HepG2 (cell line): Measurements from ENCODE around the gene VSTM5. TPM values are rescaled to one million over a fixed set of nuclear protein-coding genes. Genes with fewer than 3 reads are reported as not detected.
A peak's percentile ranks its signal among the peaks of the same experiment; 100 is the strongest.

Experiments used
- ATAC-seq: fragments of 200-7000 bp; cut with Tn5 transposase; 3 replicates; pipeline ENCODE4 v1.9.1; 2020; ENCODE audit warnings: mild to moderate bottlenecking, moderate library complexity
- BruUV-seq: library from RNA; stranded (reverse); fragments of 400-500 nt; replicated peaks from 2 replicates; lab custom pipeline; 2021; lab: Mats Ljungman, UMichigan
- CTCF ChIA-PET: fragments of 300-600 bp; formaldehyde crosslinking; extraction: SDS; loops from one replicate; lab custom pipeline; 2021; ENCODE audit warnings: low total read pairs, inconsistent platforms, low intra/inter-chr PET ratio; lab: Yijun Ruan, JAX
- POLR2A ChIA-PET: fragments of 350-600 bp; sonication (Branson Sonifier 250); formaldehyde crosslinking; loops from one replicate; lab custom pipeline; 2020; ENCODE audit warnings: antibody characterized with exemption, inconsistent platforms; lab: Yijun Ruan, JAX
- DNase-seq: peaks from one replicate; pipeline ENCODE4 v3.0.0-alpha.2; 2015; ENCODE audit warnings: low spot score
- FAIRE-seq: peaks from 3 replicates; lab custom pipeline; 2011; peaks lifted over from hg19 to GRCh38; lab: Jason Lieb, UNC
- H2AFZ ChIP-seq: one replicate; pipeline ENCODE4 v1.6.1; 2011; ENCODE audit warnings: low read length, inconsistent platforms
- H3K27ac ChIP-seq: fragments of 300-600 bp; 3 replicates; pipeline ENCODE4 v1.8.0; 2011; ENCODE audit warnings: mixed run types, mild to moderate bottlenecking, mixed read lengths, low read length, inconsistent platforms; ENCODE audit not compliant: insufficient read depth; ENCODE audit errors: extremely low read length
- H3K27me3 ChIP-seq, 2 experiments: fragments of 200-600 bp in 1 of 2; 2 replicates in 1 of 2; 3 replicates in 1 of 2; pipeline versions ENCODE4 v1.6.0 to v1.8.0; 2011; ENCODE audit warnings: low read length in 2 of 2, mild to moderate bottlenecking in 2 of 2, moderate library complexity in 2 of 2, inconsistent platforms in 1 of 2; ENCODE audit not compliant: insufficient read depth in 2 of 2, control insufficient read depth in 1 of 2
- H3K36me3 ChIP-seq, 2 experiments: fragments of 200-600 bp in 1 of 2; replicated peaks in 1 of 2; 2 replicates in 1 of 2; 3 replicates in 1 of 2; pipeline versions ENCODE4 v1.5.1 to v1.8.0; 2011; ENCODE audit warnings: low read length in 2 of 2, inconsistent platforms in 1 of 2; ENCODE audit not compliant: insufficient read depth in 2 of 2, control insufficient read depth in 1 of 2
- H3K4me1 ChIP-seq: 2 replicates; pipeline ENCODE4 v1.5.1; 2012; ENCODE audit warnings: low read length, inconsistent platforms; ENCODE audit not compliant: insufficient read depth
- H3K4me2 ChIP-seq: 2 replicates; pipeline ENCODE4 v1.6.0; 2011; ENCODE audit warnings: low read depth, low read length, inconsistent platforms
- H3K4me3 ChIP-seq, 3 experiments: fragments of 200-600 bp in 1 of 3; sonication (generic), shearing (Covaris generic) in 1 of 3; replicated peaks in 1 of 3; 2 replicates each; pipeline ENCODE4 v1.5.1; 2011 to 2016; ENCODE audit warnings: low read length in 3 of 3, inconsistent platforms in 2 of 3, low read depth in 2 of 3, mild to moderate bottlenecking in 2 of 3, control low read depth in 1 of 3, mixed read lengths in 1 of 3; ENCODE audit not compliant: insufficient read depth in 1 of 3
- H3K79me2 ChIP-seq: one replicate; pipeline ENCODE4 v1.6.1; 2011; ENCODE audit warnings: low read length, inconsistent platforms; ENCODE audit not compliant: insufficient read depth
- H3K9ac ChIP-seq: 2 replicates; pipeline ENCODE4 v1.6.0; 2011; ENCODE audit warnings: mild to moderate bottlenecking, low read depth, low read length, inconsistent platforms; ENCODE audit not compliant: insufficient read depth
- H3K9me3 ChIP-seq: 2 replicates; pipeline ENCODE4 v1.5.1; 2012; ENCODE audit warnings: mild to moderate bottlenecking, low read length
- H4K20me1 ChIP-seq: 2 replicates; pipeline ENCODE4 v1.6.0; 2011; ENCODE audit warnings: inconsistent platforms, mild to moderate bottlenecking, low read length, moderate library complexity; ENCODE audit not compliant: insufficient read depth
- FOSL1 ChIP-seq: sonication (generic); formaldehyde crosslinking; IDR thresholded peaks from 2 replicates; pipeline ENCODE4 v1.9.0; 2021; ENCODE audit warnings: missing genetic modification reagents, borderline replicate concordance
- MTF1 ChIP-seq: sonication (generic); formaldehyde crosslinking; IDR thresholded peaks from 2 replicates; pipeline ENCODE4 v1.5.0; 2020; ENCODE audit warnings: missing genetic modification reagents
- RBM22 ChIP-seq: fragments of 200-400 bp; formaldehyde crosslinking; optimal IDR thresholded peaks from 2 replicates; pipeline ENCODE3; 2017; ENCODE audit warnings: mild to moderate bottlenecking, low read length, moderate library complexity
- SKI ChIP-seq: fragments of 450-650 bp; IDR thresholded peaks from one replicate; pipeline ENCODE4 v1.6.1; 2018; ENCODE audit warnings: mild to moderate bottlenecking; ENCODE audit not compliant: partially characterized antibody
- ZNF121 ChIP-seq: sonication (generic); formaldehyde crosslinking; IDR thresholded peaks from 2 replicates; pipeline ENCODE4 v1.5.0; 2020; ENCODE audit warnings: mild to moderate bottlenecking, missing genetic modification reagents
- ZNF501 ChIP-seq: sonication (generic); formaldehyde crosslinking; IDR thresholded peaks from 2 replicates; pipeline ENCODE4 v1.5.1; 2020; ENCODE audit warnings: mild to moderate bottlenecking, moderate library complexity, missing genetic modification reagents
- ZNF724P ChIP-seq: sonication (generic); formaldehyde crosslinking; IDR thresholded peaks from 2 replicates; pipeline ENCODE4 v1.8.0; 2022; ENCODE audit warnings: missing genetic modification reagents, borderline replicate concordance
- WGBS: methylation state at CpG from one replicate; pipeline ENCODE4 v1.1.6; 2017; ENCODE audit warnings: low lambda C conversion rate; 5-methylcytosine and 5-hydroxymethylcytosine counted together
- in situ Hi-C: cut with HindIII; loops from 2 replicates; pipeline ENCODE4 v1.10.0; 2017; ENCODE audit warnings: low pct_unique_long_range_greater_than_20kb; ENCODE audit not compliant: extremely low pct_ligation_motif_present
- intact Hi-C: fragments of 100-400 bp; cut with micrococcal nuclease; formaldehyde crosslinking; loops from one replicate; pipeline ENCODE4 v1.10.0; 2022; ENCODE audit not compliant: unreplicated experiment
- polyA plus RNA-seq, 8 experiments: library from polyadenylated mRNA; depleted of rRNA in 3 of 8; stranded (reverse) in 7 of 8; unstranded in 1 of 8; fragments of >200 nt; fragmentation: Illumina TruSeq in 4 of 8; extraction: Trizol in 4 of 8; gene quantifications; 2 replicates each; pipeline versions ENCODE4 v1.2.1 to v1.2.3, GENCODE V29; 2011 to 2016; ENCODE audit warnings: low read depth in 4 of 8, missing spikeins in 1 of 8, mixed read lengths in 1 of 8; ENCODE audit not compliant: insufficient read depth in 1 of 8
- total RNA-seq, 5 experiments: library from RNA; depleted of rRNA; stranded (reverse); fragments of >200 nt; fragmentation: Illumina TruSeq; extraction: Trizol; gene quantifications; 2 replicates each; pipeline ENCODE4 v1.2.3, GENCODE V29; 2016; ENCODE audit warnings: low read depth in 1 of 5

The VSTM5 gene
- total and polyA plus RNA-seq, 2 of the 13 experiments (the other 11 are each of a cell fraction or from before 2014, with no cell fraction given) = not detected

DNA sequence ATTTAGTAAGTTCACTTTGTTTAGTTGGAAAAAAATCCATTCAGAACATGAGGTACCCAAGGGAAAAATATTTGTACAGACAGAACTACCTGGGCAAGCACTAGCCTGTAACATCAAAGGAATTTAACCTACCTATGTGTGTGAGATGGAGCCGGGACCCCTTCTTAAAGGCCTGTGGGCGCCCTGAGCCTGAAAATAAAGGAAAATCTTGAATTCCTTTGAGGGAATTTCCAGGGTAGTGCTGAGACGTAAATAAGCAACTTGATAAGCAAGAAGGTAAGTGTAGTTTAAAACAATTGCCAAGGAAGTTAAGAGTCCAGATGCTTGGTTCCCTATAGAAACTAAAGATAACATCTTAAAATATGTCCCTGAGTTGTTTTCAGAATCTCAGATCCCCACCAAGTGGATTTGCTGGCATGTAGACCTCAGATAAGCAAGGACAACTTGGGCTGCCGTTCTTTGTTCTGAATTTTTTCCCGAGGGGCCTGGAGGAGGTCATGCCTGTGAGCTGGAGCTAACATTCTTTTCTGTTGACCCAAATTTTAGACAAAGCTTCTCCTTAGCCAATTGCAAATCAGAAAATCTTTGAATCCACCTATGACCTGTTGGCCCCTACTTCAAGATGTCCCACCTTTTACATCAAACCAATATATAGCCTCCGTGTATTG lies 35.3 kb downstream of the VSTM5 start (continued):
- TF ChIP-seq FOSL1 (CRISPR knock-in tag) (no peak), MTF1 (CRISPR knock-in tag) (no peak), SKI (no peak)

DNA sequence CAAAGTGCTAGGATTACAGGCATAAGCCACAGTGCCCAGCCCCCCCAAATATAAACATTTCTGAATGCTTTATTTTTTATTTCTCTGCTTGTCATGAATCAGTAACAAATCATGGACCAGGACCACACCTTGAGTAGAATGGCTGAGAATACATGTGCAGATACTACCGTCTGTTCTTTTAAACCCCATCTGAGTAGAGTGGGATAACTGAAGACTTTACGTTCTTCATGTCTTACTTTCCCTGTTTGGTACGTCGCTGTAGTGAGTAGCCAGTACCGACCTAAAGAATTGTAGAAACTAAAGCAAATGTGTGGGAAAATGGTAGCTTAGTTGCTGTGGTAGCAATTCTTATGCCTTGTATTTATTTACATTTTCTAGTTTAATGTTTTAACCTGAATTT lies 36.4 kb downstream of the VSTM5 start:
- DNase-seq (no peak), ATAC-seq (no peak), FAIRE-seq (no peak)
- H4K20me1 ChIP-seq = no peaks in the 10 kb centered on the region
- no peaks in the 10 kb centered on the region for H3K4me1 ChIP-seq
- WGBS = 96% methylated on average over 5 of the region's 5 CpGs
- BruUV-seq = no TSS peak
- no peaks in the 10 kb centered on the region for H3K79me2 ChIP-seq
- H3K27ac ChIP-seq = no peak overlapping the region
- H3K4me2 ChIP-seq = no peak overlapping the region
- H3K9ac ChIP-seq = no peak overlapping the region
- intact Hi-C loops (no loop called here), in situ Hi-C loops (no loop called here)
- peaks cover 10 to 48% of the 10 kb centered on the region in 2 experiments for H3K36me3 ChIP-seq
- H2AFZ ChIP-seq = no peak overlapping the region
- no peak overlapping the region for H3K4me3 ChIP-seq
- no peaks in the 10 kb centered on the region for H3K9me3 ChIP-seq
- POLR2A ChIA-PET = no interaction called here
- CTCF ChIA-PET = no interaction called here
- TF ChIP-seq RBM22 (peak; percentile 75), ZNF724P (CRISPR knock-in tag) (no peak)
- TF ChIP-seq, all 625 proteins: peak for 1
- no peaks in the 10 kb centered on the region for H3K27me3 ChIP-seq

DNA sequence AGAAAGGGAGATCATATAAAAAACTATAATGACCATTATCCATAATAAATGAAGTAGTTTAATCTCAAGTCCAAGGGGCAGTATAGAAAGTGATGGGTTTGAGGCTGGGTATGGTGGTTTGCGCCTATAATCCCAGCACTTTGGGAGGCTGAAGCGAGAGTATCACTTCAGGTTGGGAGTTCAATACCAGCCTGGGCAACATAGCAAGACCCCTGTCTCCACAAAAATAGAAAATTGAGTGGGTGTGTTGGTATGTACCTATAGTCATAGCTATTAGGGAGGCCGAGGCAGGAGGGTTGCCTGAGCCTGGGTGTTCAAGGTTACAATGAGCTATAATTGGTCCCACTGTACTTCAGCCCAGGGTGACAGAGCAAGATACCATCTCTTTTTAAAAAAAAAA lies 42.4 kb downstream of the VSTM5 start:
- FAIRE-seq (no peak), ATAC-seq (no peak), DNase-seq (no peak)
- Histone ChIP-seq H3K36me3 (peaks cover 18 to 83% of the 10 kb centered on the region in 2 experiments), H2AFZ (no peak overlapping the region), H3K27me3 (no peaks in the 10 kb centered on the region), H3K27ac (no peak overlapping the region), H4K20me1 (no peaks in the 10 kb centered on the region), H3K9ac (no peak overlapping the region), H3K9me3 (no peaks in the 10 kb centered on the region), H3K79me2 (peaks cover 1% of the 10 kb centered on the region), H3K4me2 (no peak overlapping the region), H3K4me1 (no peaks in the 10 kb centered on the region), H3K4me3 (no peak overlapping the region)
- WGBS = 96% methylated on average over 3 of the region's 3 CpGs
- intact Hi-C loops = no loop called here
- no TSS peak for BruUV-seq
- TF ChIP-seq ZNF121 (CRISPR knock-in tag) = 0 out of 2 replicates have a peak, but pooled peaks have one; percentile 36
- no peak for TF ChIP-seq ZNF501 (CRISPR knock-in tag)
- ChIA-PET CTCF (no interaction called here), POLR2A (interaction anchor here (0.6 kb wide), 1 partner anchor 24 kb away, joined by 3 read pairs; the partner anchor contains the start of gene MED17)
- in situ Hi-C loops = no loop called here
